HG03432 (cell line): ENCODE results near the gene FAM174B.
A peak's percentile ranks its signal among the peaks of the same experiment; 100 is the strongest.

Experiments used
- ATAC-seq: cut with Tn5 transposase; IDR thresholded peaks from one replicate; pipeline ENCODE4 v1.9.1; 2021; ENCODE audit warnings: mild to moderate bottlenecking, moderate library complexity; ENCODE audit not compliant: unreplicated experiment

FAM174B gene

GRCh38 chr15:92655178-92655995 lies at the start of gene FAM174B:
Gene FAM174B (minus strand): TSS chr15:92655775.
- ATAC-seq, result peak; percentile 63

GRCh38 chr15:92696096-92696495 lies 40.5 kb upstream of the FAM174B start:
- ATAC-seq, result no peak

- no peak for ATAC-seq
Measured at GRCh38 chr15:92693691-92694331, 38.2 kb upstream of the FAM174B start.

GRCh38 chr15:92690395-92690794 lies 34.8 kb upstream of the FAM174B start:
- ATAC-seq, result no peak

GRCh38 chr15:92687746-92688145 lies 32.2 kb upstream of the FAM174B start:
- ATAC-seq, result no peak

GRCh38 chr15:92687195-92687602 lies 31.6 kb upstream of the FAM174B start:
- no peak for ATAC-seq

GRCh38 chr15:92683511-92683834 lies 27.9 kb upstream of the FAM174B start:
- ATAC-seq, result no peak

GRCh38 chr15:92682741-92683510 lies 27.4 kb upstream of the FAM174B start:
- ATAC-seq, result no peak

- ATAC-seq, result no peak
Measured at GRCh38 chr15:92681141-92681631, 25.6 kb upstream of the FAM174B start.

- ATAC-seq, result no peak
Measured at GRCh38 chr15:92677999-92678398, 22.4 kb upstream of the FAM174B start.

GRCh38 chr15:92676561-92676960 lies 21.0 kb upstream of the FAM174B start:
- no peak for ATAC-seq

- ATAC-seq, result no peak
Measured at GRCh38 chr15:92675485-92675884, 19.9 kb upstream of the FAM174B start.

- ATAC-seq, result no peak
Measured at GRCh38 chr15:92674347-92674746, 18.8 kb upstream of the FAM174B start.

GRCh38 chr15:92672102-92672501 lies 16.5 kb upstream of the FAM174B start:
- no peak for ATAC-seq

- no peak for ATAC-seq
Measured at GRCh38 chr15:92671406-92671805, 15.8 kb upstream of the FAM174B start.

GRCh38 chr15:92670621-92671020 lies 15.0 kb upstream of the FAM174B start:
- no peak for ATAC-seq

- ATAC-seq, result no peak
Measured at GRCh38 chr15:92669432-92669831, 13.9 kb upstream of the FAM174B start.

GRCh38 chr15:92668620-92669019 lies 13.0 kb upstream of the FAM174B start:
- no peak for ATAC-seq

GRCh38 chr15:92667970-92668485 lies 12.5 kb upstream of the FAM174B start:
- no peak for ATAC-seq

- ATAC-seq, result no peak
Measured at GRCh38 chr15:92667287-92667904, 11.8 kb upstream of the FAM174B start.

GRCh38 chr15:92666780-92667179 lies 11.2 kb upstream of the FAM174B start:
- no peak for ATAC-seq
